ENCODE data around the gene SMAP1. TPM values are rescaled to one million over a fixed set of nuclear protein-coding genes. Genes with fewer than 3 reads are reported as not detected.

The SMAP1 gene
- polyA plus RNA-seq, 3 donors = 12.6 to 22.1 (median 20.3) TPM

DNA sequence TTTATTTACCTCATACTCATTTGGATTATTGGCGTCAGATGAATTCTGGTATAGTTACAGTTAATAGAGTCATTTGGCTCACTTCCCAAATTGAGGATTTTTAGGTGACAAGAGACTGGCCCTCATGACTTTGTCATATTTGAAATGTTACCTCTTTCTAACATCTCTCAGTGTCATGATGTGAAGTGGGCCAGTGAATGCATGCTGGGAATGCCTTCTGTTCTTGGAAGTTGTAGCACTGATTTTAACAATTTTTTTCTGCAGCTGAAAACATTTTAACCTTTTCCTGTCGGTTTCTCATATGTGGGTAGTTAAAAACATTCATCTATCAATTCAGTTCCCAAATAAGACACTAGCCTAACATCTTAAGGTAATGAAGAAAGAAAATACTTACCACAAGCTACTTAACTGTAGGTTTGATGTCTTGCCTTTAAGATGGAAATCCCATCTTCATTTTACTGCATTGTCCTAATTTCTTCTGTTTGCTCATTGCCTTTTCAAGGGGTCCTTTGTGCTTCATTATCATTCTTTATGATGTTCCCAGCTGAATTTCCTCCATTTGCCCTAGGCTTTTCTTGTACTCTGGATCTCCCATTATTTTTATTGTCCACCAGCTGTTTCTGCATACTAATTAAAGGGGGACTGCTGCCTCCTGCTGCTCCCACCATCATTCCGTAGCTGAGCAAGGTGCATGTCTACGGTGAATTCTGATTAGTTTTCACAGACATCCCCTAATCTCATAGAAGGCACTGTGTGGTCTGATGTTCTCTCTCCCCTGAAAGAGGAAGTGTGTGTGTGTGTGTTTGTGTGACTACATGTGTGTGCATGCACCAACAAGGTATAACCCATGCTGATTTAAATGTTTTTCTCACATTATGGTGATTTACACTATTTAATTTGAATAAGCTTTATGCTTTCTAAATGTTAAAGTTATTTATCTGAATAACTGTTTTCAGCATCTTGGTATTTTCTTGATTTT lies 179.7 kb downstream of the SMAP1 start:
- H3K27me3 Mint-ChIP-seq (ENCODE audit: low read depth in 3 of 3) = no peaks in the 10 kb centered on the region
- WGBS (ENCODE audit: insufficient coverage) = no CpG with 5 or more reads among the region's 4 CpGs
- H3K27ac Mint-ChIP-seq = no peak overlapping the region

More for the DNA sequence above, 179.7 kb downstream of the SMAP1 start:
- Mint-ChIP-seq H3K9me3 (peaks cover 0 to 3% (median 0%) of the 10 kb centered on the region in 7 donors), H3K4me3 (no peak overlapping the region), H3K4me1 (no peaks in the 10 kb centered on the region), H3K36me3 (peaks cover 16 to 20% of the 10 kb centered on the region in 2 donors)
- intact Hi-C loops (cut with micrococcal nuclease) = no loop called here
- no peak for DNase-seq
- Histone ChIP-seq H3K27me3 (ENCODE audit: control insufficient read depth in 2 of 2, insufficient read depth in 2 of 2, low read length in 2 of 2) (no peaks in the 10 kb centered on the region), H3K79me2 (ENCODE audit: insufficient read depth, low read length) (no peaks in the 10 kb centered on the region), H2AFZ (ENCODE audit: insufficient read depth, low read depth, low read length, poor library complexity, severe bottlenecking) (no peak overlapping the region), H3K9ac (ENCODE audit: insufficient read depth, low read length, poor library complexity, severe bottlenecking) (no peak overlapping the region), H3K9me3 (replicated peaks in 1 of 2; ENCODE audit: control insufficient read depth in 1 of 2, insufficient read depth in 1 of 2, low read length in 2 of 2) (no peaks in the 10 kb centered on the region), H3K27ac (ENCODE audit: low read depth in 1 of 2, low read length in 2 of 2) (no peak overlapping the region), H3K4me1 (ENCODE audit: control insufficient read depth in 1 of 2, insufficient read depth in 2 of 2, low read length in 2 of 2) (no peaks in the 10 kb centered on the region), H3K36me3 (replicated peaks in 1 of 2; ENCODE audit: control insufficient read depth in 1 of 2, insufficient read depth in 2 of 2, low read length in 2 of 2) (peaks cover 0 to 17% of the 10 kb centered on the region in 2 donors), H3K4me3 (replicated peaks in 1 of 3; ENCODE audit: low read depth in 2 of 3, low read length in 3 of 3) (no peak overlapping the region), H4K20me1 (ENCODE audit: insufficient read depth, low read length) (no peaks in the 10 kb centered on the region), H3K4me2 (replicated peaks; ENCODE audit: extremely low read depth, low read length, poor library complexity, severe bottlenecking) (no peak overlapping the region)
- TF ChIP-seq CTCF (IDR thresholded peaks at IDR 0.05) = no peak
